Naive thymus-derived CD4-positive, alpha-beta T cell (primary cell): Measurements from ENCODE around the gene NCBP2. TPM values are rescaled to one million over a fixed set of nuclear protein-coding genes. Genes with fewer than 3 reads are reported as not detected.

Source experiments
- ATAC-seq: fragments of 150-1000 bp; cut with Tn5 transposase; 2 replicates; pipeline ENCODE4 v1.10.0; 2021; ENCODE audit warnings: mild to moderate bottlenecking, moderate library complexity
- CTCF ChIA-PET: fragments of 350-600 bp; sonication (Branson Sonifier 250); formaldehyde crosslinking; loops from one replicate; lab custom pipeline; 2021; ENCODE audit warnings: antibody characterized with exemption; lab: Charles Lee
- POLR2A ChIA-PET: fragments of 350-600 bp; sonication (Branson Sonifier 250); formaldehyde crosslinking; loops from one replicate; lab custom pipeline; 2021; ENCODE audit warnings: antibody characterized with exemption, inconsistent platforms; lab: Charles Lee
- DNase-seq, 9 donors: peaks; one replicate each; pipeline versions ENCODE4 v3.0.0 to v3.0.0-alpha.2; 2020 to 2022; ENCODE audit warnings: mixed read lengths in 1 of 9
- H3K27ac ChIP-seq: one replicate; pipeline ENCODE4 v1.7.0; 2013; ENCODE audit warnings: mild to moderate bottlenecking, low read depth, low read length, moderate library complexity
- H3K27me3 ChIP-seq, 2 donors: one replicate each; pipeline ENCODE4 v1.7.0; 2013; ENCODE audit warnings: low read length in 2 of 2, mild to moderate bottlenecking in 2 of 2, moderate library complexity in 2 of 2; ENCODE audit not compliant: control insufficient read depth in 2 of 2, insufficient read depth in 2 of 2
- H3K36me3 ChIP-seq, 3 experiments: 1 replicate in 2 of 3; 2 replicates in 1 of 3; pipeline ENCODE4 v1.7.0; 2013; ENCODE audit warnings: low read length in 3 of 3, mild to moderate bottlenecking in 3 of 3, moderate library complexity in 1 of 3; ENCODE audit not compliant: insufficient read depth in 3 of 3, control insufficient read depth in 2 of 3
- H3K4me1 ChIP-seq, 2 donors: one replicate each; pipeline ENCODE4 v1.7.0; 2013; ENCODE audit warnings: low read length in 2 of 2, mild to moderate bottlenecking in 2 of 2, moderate library complexity in 1 of 2; ENCODE audit not compliant: control insufficient read depth in 2 of 2, insufficient read depth in 2 of 2
- H3K4me3 ChIP-seq: 2 replicates; pipeline ENCODE4 v1.7.0; 2013; ENCODE audit warnings: mild to moderate bottlenecking, low read length
- H3K9me3 ChIP-seq, 3 experiments: 1 replicate in 2 of 3; 2 replicates in 1 of 3; pipeline ENCODE4 v1.7.0; 2013; ENCODE audit warnings: low read length in 3 of 3; ENCODE audit not compliant: control insufficient read depth in 2 of 3
- H3K27ac Mint-ChIP-seq, 9 donors: one replicate each; pipeline ENCODE4 v1.8.0; 2020 to 2022; ENCODE audit warnings: mixed read lengths in 9 of 9, mild to moderate bottlenecking in 8 of 9, moderate library complexity in 5 of 9, inconsistent platforms in 2 of 9
- H3K27me3 Mint-ChIP-seq, 5 donors: one replicate each; pipeline ENCODE4 v1.8.0; 2021 to 2022; ENCODE audit warnings: mixed read lengths in 5 of 5, mild to moderate bottlenecking in 1 of 5
- H3K36me3 Mint-ChIP-seq, 5 donors: one replicate each; pipeline ENCODE4 v1.8.0; 2020 to 2022; ENCODE audit warnings: mixed read lengths in 5 of 5, mild to moderate bottlenecking in 3 of 5, inconsistent platforms in 1 of 5
- H3K4me1 Mint-ChIP-seq, 7 donors: one replicate each; pipeline ENCODE4 v1.8.0; 2020 to 2022; ENCODE audit warnings: mixed read lengths in 7 of 7, mild to moderate bottlenecking in 3 of 7, inconsistent platforms in 1 of 7
- H3K4me3 Mint-ChIP-seq, 10 donors: one replicate each; pipeline ENCODE4 v1.8.0; 2020 to 2022; ENCODE audit warnings: mild to moderate bottlenecking in 10 of 10, mixed read lengths in 10 of 10, moderate library complexity in 6 of 10, inconsistent platforms in 2 of 10
- H3K9me3 Mint-ChIP-seq, 11 donors: one replicate each; pipeline ENCODE4 v1.8.0; 2020 to 2022; ENCODE audit warnings: mixed read lengths in 11 of 11, mild to moderate bottlenecking in 4 of 11, inconsistent platforms in 1 of 11, moderate library complexity in 1 of 11
- intact Hi-C, 2 donors: fragments of 100-400 bp; cut with micrococcal nuclease; formaldehyde crosslinking; loops; one replicate each; pipeline ENCODE4 v1.15.1; 2023
- polyA plus RNA-seq, 2 donors: library from polyadenylated mRNA; unstranded; fragments of 300-500 nt; fragmentation: Illumina TruSeq; gene quantifications; one replicate each; pipeline ENCODE4 v1.2.3, GENCODE V29; 2021
- total RNA-seq, 6 experiments: library from RNA in 5 of 6; stranded (reverse) in 5 of 6; gene quantifications; 1 replicate in 5 of 6; 2 replicates in 1 of 6; pipeline ENCODE4 v1.2.3 and lab custom pipeline; 2021 to 2026

NCBP2 gene
- total and polyA plus RNA-seq, 7 experiments from 2014 or later = 42.9 to 96.9 (median 68.8) TPM

- H3K27ac Mint-ChIP-seq = no peak overlapping the region
- ChIA-PET CTCF (no interaction called here), POLR2A (no interaction called here)
- ATAC-seq (no peak), DNase-seq (no peak)
- peaks cover 0 to 9% (median 7%) of the 10 kb centered on the region in 5 donors for H3K36me3 Mint-ChIP-seq
- peaks cover 9 to 25% (median 15%) of the 10 kb centered on the region in 5 donors for H3K27me3 Mint-ChIP-seq
- H3K9me3 Mint-ChIP-seq = peaks cover 0 to 16% (median 9%) of the 10 kb centered on the region in 11 donors
- Histone ChIP-seq H3K9me3 (peaks cover 0 to 5% (median 0%) of the 10 kb centered on the region in 3 experiments), H3K27me3 (no peaks in the 10 kb centered on the region), H3K36me3 (no peaks in the 10 kb centered on the region), H3K4me3 (no peak overlapping the region), H3K27ac (no peak overlapping the region), H3K4me1 (no peaks in the 10 kb centered on the region)
- H3K4me3 Mint-ChIP-seq = no peak overlapping the region
- intact Hi-C loops = no loop called here
- no peaks in the 10 kb centered on the region for H3K4me1 Mint-ChIP-seq
These were observed 44.7 kb upstream of the NCBP2 start for GRCh38 chr3:196987022-196987421.

- ATAC-seq = no peak
- Histone ChIP-seq H3K36me3 (no peaks in the 10 kb centered on the region), H3K4me3 (no peak overlapping the region), H3K27ac (no peak overlapping the region), H3K4me1 (no peaks in the 10 kb centered on the region), H3K27me3 (no peaks in the 10 kb centered on the region), H3K9me3 (peaks cover 0 to 5% (median 0%) of the 10 kb centered on the region in 3 experiments)
- peaks cover 0 to 12% (median 8%) of the 10 kb centered on the region in 5 donors for H3K36me3 Mint-ChIP-seq
- H3K4me1 Mint-ChIP-seq = no peaks in the 10 kb centered on the region
- H3K27me3 Mint-ChIP-seq = peaks cover 9 to 30% (median 15%) of the 10 kb centered on the region in 5 donors
- POLR2A ChIA-PET = no interaction called here
- no peak for DNase-seq
- H3K9me3 Mint-ChIP-seq = peaks cover 0 to 23% (median 9%) of the 10 kb centered on the region in 11 donors
- no peak overlapping the region for H3K4me3 Mint-ChIP-seq
- CTCF ChIA-PET = no interaction called here
- intact Hi-C loops = no loop called here
- H3K27ac Mint-ChIP-seq = no peak overlapping the region
These were observed 43.9 kb upstream of the NCBP2 start for GRCh38 chr3:196985954-196986885.

- Mint-ChIP-seq H3K27me3 (peaks cover 9 to 30% (median 20%) of the 10 kb centered on the region in 5 donors), H3K9me3 (peaks cover 0 to 23% (median 9%) of the 10 kb centered on the region in 11 donors), H3K36me3 (peaks cover 0 to 12% (median 8%) of the 10 kb centered on the region in 5 donors), H3K27ac (no peak overlapping the region), H3K4me1 (no peaks in the 10 kb centered on the region), H3K4me3 (no peak overlapping the region)
- intact Hi-C loops = no loop called here
- Histone ChIP-seq H3K27ac (no peak overlapping the region), H3K4me1 (no peaks in the 10 kb centered on the region), H3K36me3 (no peaks in the 10 kb centered on the region), H3K27me3 (no peaks in the 10 kb centered on the region), H3K4me3 (no peak overlapping the region), H3K9me3 (peaks cover 0 to 5% (median 0%) of the 10 kb centered on the region in 3 experiments)
- POLR2A ChIA-PET = no interaction called here
- CTCF ChIA-PET = no interaction called here
- ATAC-seq (no peak), DNase-seq (no peak)
These were observed 43.0 kb upstream of the NCBP2 start for GRCh38 chr3:196985298-196985697.

- no peaks in the 10 kb centered on the region for H3K4me1 ChIP-seq
- Mint-ChIP-seq H3K27ac (no peak overlapping the region), H3K36me3 (peaks cover 0 to 12% (median 8%) of the 10 kb centered on the region in 5 donors), H3K9me3 (peaks cover 0 to 23% (median 9%) of the 10 kb centered on the region in 11 donors), H3K27me3 (peaks cover 9 to 30% (median 21%) of the 10 kb centered on the region in 5 donors), H3K4me1 (peaks cover 0 to 7% (median 4%) of the 10 kb centered on the region in 7 donors), H3K4me3 (no peak overlapping the region)
- peaks cover 0 to 5% (median 0%) of the 10 kb centered on the region in 3 experiments for H3K9me3 ChIP-seq
- CTCF ChIA-PET = no interaction called here
- ATAC-seq (no peak), DNase-seq (no peak)
- no peaks in the 10 kb centered on the region for H3K36me3 ChIP-seq
- no peaks in the 10 kb centered on the region for H3K27me3 ChIP-seq
- POLR2A ChIA-PET = interaction anchor here (0.6 kb wide), 1 partner anchor 204 kb away, joined by 3 read pairs; no protein-coding TSS in a partner anchor
- intact Hi-C loops = no loop called here
- no peak overlapping the region for H3K27ac ChIP-seq
- no peak overlapping the region for H3K4me3 ChIP-seq
These were observed 40.9 kb upstream of the NCBP2 start for GRCh38 chr3:196983186-196983585.

GRCh38 chr3:196981657-196982056 lies 39.3 kb upstream of the NCBP2 start:
- ChIA-PET POLR2A (no interaction called here), CTCF (no interaction called here)
- no peak overlapping the region for H3K27ac ChIP-seq
- Mint-ChIP-seq H3K4me3 (no peak overlapping the region), H3K4me1 (peaks cover 0 to 7% (median 4%) of the 10 kb centered on the region in 7 donors), H3K9me3 (peaks cover 0 to 23% (median 9%) of the 10 kb centered on the region in 11 donors), H3K36me3 (peaks cover 0 to 12% (median 8%) of the 10 kb centered on the region in 5 donors), H3K27me3 (peaks cover 6 to 26% (median 21%) of the 10 kb centered on the region in 5 donors), H3K27ac (no peak overlapping the region)
- intact Hi-C loops = no loop called here
- no peaks in the 10 kb centered on the region for H3K27me3 ChIP-seq
- DNase-seq (no peak), ATAC-seq (no peak)
- H3K4me1 ChIP-seq = no peaks in the 10 kb centered on the region
- no peaks in the 10 kb centered on the region for H3K36me3 ChIP-seq
- no peak overlapping the region for H3K4me3 ChIP-seq
- H3K9me3 ChIP-seq = peaks cover 0 to 5% (median 0%) of the 10 kb centered on the region in 3 experiments

- Mint-ChIP-seq H3K4me1 (peaks cover 0 to 7% (median 4%) of the 10 kb centered on the region in 7 donors), H3K27me3 (peaks cover 0 to 21% (median 15%) of the 10 kb centered on the region in 5 donors), H3K4me3 (no peak overlapping the region), H3K9me3 (peaks cover 0 to 23% (median 9%) of the 10 kb centered on the region in 11 donors), H3K36me3 (peaks cover 0 to 12% (median 7%) of the 10 kb centered on the region in 5 donors), H3K27ac (no peak overlapping the region)
- ChIA-PET CTCF (interaction anchor here (1.1 kb wide), 1 partner anchor 210 kb away, joined by 3 read pairs; no protein-coding TSS in a partner anchor), POLR2A (no interaction called here)
- no peak for ATAC-seq
- Histone ChIP-seq H3K27ac (no peak overlapping the region), H3K27me3 (no peaks in the 10 kb centered on the region), H3K4me1 (no peaks in the 10 kb centered on the region), H3K9me3 (peaks cover 0 to 5% (median 0%) of the 10 kb centered on the region in 3 experiments), H3K36me3 (no peaks in the 10 kb centered on the region), H3K4me3 (no peak overlapping the region)
- intact Hi-C loops = loop anchor here (2.0 kb wide), 2 partner anchors 49 to 207 kb away; partner anchors contain the start of gene MELTF (in 1 of the 2)
- DNase-seq = no peak
These were observed 37.2 kb upstream of the NCBP2 start for GRCh38 chr3:196979545-196979944.
